Inferior parietal cortex (tissue), 1 donor: ENCODE results near the gene GP1BB.

Source experiments
- DNase-seq: peaks from one replicate; pipeline ENCODE4 v3.0.0-alpha.2; 2016; ENCODE audit errors: extremely low spot score

The GP1BB gene

DNA sequence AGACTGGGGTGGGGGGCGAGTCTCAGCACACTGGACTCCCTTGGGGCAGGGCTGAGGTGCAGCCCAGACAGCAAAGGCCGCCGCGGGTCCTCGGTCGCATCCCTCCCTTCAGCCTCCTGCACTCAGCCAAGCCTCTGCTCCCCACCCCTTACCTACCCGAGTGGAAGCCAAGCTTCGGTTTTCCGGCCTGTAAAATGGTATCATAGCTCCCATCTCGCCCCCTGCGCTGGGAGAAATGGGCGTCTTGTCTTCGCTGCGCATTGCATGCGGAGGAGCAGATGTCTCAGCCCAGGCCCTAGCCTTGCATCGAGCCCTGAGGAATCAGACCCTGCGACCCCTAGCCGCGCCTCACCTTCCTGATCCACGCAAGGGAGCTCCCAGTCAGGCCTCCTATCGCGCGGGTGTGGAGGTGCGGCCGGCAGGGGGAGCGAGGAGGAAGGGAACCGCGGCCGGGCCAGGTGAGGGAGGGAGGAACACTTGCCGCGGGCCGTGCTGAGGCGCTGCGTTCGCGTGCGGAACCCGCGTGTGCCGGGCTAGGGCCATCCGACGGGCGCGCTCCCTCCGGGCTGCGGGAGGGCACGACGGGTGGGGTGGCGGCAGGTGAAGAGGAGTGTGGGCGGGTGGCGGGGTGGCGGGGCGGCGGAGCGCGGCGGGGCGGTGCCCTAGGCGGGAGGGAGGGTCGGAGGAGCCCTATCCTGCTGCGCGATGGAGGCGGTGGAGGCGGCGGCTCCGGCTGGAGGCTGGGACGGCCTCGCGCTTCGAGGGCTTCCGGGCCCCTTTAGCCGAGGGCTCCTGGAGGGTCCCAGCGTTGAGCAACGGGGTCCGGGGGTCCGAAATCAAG is 33.2 kb downstream of the GP1BB start:
- peak; percentile 39 for DNase-seq

DNA sequence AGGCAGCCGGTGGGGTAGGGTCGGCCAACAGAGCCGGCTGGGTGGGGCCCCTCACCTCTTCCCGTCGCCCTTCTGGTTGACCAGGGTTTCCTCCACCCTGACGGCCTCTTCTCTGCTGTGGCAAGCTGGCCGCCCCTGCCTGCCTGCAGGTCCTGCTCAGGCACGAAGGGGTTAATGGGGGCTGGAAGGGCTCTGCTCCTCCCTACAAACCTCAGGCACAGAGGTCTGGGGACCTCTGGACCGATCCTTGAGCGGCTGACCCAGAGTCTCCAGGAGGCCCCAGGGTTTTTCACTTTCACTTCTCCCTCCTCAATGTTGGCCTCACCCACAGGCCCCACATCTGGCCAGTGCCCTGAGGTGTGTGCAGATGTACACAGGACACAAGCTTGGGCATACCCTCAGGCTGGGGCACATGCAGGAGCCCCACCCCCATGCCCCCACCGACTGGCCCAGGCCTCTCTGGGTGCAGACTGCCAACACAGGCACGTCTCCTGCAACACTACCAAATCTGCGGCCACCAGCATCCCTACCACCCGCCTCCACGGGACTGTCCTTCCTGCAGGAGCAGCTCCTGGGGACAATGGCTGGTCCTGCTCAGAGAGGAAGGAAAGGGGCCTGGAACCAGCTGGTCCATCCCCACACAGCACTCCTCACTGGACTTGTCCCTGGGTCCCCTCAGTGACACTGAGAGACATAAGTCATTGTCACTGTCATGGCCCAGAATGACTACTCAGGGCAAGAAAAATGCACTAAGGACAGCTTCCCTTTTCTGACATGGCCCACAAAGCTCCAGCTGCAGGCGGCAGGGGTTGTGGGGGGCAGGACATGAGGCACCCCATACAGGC is 34.0 kb downstream of the GP1BB start:
- DNase-seq: no peak

DNA sequence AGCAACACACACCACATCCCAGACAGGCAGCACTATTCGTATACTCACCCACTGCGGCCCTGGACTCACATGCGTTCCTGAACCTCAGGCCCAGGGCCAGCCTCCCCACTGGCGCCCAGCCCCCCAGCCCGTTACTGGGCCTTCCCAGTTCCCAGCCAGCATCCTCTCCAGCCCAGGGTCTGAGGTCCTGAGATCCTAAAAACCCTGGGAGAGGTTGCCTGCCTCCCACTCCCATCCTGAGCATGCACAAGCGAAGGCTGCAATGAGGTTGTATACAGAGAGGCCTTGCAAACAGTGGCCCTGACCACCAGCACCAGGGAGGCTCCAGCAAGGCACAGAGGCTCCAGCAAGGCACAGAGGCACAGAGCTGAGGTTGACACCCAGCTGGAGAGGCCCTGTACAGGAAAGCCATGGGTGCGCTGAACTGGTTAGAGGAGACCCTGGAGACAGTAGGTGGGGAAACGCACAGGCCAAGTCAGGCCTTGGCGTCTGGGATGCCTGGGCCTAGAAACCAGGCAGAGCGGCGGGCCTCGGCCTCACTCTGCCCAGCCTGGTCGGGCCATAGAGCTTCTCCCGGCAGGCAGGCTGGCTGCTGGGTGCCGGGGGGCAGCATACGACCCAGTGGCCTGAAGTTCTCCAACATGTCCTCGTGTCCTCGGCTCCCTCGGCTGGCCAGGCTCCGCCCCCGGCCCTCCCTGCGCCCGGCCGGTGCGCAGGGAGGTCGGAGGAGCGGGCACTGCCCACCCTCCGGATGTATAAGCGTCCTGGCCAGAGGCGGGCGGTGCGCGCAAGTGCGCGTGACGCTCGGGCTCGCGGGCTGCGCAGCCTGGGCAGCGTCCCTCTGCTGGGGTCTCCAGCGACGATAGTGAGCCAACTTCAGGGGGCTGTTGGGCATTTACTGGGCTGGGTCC is 34.9 kb downstream of the GP1BB start:
- DNase-seq: no peak

DNA sequence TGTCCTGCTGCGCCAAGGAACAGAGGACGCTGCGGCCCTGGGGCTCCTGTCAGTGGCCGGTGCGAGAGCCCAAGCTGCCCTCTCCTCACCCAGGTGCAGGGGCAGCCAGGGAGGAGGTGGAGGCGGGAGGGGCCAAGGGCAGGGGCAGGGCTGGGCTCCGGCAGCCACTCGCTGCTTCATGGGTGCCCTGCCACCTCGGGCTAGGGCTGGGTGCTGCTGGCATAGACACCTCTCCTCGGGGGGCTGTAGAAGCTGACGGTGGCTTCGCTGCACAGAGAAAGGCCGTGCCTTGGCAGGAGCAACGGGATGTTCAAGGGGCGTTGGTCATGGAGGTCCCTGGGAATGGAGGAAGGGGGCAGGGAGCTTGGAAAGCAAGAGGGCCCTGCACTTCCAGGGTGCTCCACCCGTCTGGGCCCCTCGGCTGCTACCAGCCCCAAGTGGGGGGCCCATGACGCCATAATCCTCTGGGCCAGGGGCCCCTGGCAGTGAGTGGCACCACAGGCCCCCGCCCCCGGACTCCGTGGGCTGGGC is 35.6 kb downstream of the GP1BB start:
- no peak for DNase-seq

DNA sequence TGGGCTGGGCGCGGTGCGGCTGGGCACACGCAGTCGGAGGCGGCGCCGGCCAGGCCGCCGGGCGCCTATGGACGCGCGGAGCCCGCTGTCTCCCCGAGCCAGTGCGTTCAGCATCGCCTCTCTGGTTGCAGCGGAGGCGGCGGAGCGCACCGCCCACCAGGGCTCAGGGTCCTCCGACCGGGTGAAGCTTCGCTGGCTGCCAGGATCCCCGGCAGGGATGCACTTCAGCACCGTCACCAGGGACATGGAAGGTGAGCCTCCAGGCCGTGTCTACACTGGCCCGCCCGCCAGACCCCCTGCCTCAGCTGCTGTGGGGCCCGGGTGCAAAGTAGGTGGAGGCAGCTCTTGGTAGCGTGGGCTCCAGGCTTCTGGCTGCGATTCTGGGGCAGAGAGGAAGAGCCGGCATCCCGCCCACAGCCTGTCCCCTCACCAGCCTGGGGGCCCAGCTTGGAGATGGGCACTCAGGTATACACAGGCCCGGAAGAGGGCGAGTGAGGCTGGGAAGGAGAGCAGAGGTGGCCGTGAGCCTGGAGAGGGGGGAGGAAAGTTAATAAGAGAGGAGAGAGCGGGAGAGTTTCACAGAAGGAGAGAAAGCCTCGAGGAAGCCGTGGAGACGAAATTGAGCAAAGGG is 36.2 kb downstream of the GP1BB start:
- no peak for DNase-seq

DNA sequence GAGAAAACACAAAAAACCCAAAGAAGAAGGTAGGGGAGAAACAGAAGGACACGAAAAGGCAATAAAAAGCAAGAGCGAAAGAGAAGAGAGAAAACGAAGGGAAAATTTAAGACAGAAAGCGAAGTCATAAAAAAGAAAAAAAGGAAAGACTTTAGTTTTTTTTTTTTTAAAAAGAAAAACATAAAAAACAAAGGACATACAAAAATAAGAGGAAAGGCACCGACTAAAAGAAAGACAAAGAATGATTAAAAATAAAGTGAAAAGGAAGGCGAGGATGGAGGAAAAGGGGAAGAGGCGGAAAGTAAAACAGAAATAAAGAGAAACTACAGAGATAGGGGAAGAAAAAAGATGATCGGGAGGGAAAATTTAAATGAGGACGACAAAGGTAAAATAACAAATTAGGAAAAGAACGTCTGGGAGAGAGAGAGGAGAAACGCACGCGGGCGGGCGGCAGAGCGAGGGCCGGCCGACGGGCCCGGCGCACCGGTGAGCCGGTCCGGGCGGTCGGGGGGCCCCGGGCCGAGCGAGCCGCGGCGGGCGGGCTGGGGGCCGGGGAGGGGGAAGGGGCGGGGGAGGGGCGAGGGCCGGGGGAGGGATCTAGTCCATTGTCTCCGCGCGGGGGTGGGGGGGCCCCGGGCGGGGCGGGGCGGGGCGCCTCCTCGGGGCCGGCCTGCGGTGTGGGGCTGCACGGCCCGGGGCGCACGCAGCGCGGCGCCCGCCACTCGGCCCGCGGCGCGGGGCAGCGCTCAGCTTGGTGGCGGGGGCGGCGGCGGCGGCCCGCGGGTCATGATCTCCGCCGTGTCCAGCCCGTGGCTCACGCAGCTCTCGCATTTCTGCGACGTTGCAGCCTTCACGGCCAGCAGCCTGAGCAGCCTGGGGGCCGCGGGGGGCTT is 37.0 kb downstream of the GP1BB start, which contains the start of gene TBX1:
TSS of gene TBX1 (plus strand) at position 721 of the 893 bp plus-strand sequence. CDS start at position 787, 66 bp downstream.
- DNase-seq: no peak

DNA sequence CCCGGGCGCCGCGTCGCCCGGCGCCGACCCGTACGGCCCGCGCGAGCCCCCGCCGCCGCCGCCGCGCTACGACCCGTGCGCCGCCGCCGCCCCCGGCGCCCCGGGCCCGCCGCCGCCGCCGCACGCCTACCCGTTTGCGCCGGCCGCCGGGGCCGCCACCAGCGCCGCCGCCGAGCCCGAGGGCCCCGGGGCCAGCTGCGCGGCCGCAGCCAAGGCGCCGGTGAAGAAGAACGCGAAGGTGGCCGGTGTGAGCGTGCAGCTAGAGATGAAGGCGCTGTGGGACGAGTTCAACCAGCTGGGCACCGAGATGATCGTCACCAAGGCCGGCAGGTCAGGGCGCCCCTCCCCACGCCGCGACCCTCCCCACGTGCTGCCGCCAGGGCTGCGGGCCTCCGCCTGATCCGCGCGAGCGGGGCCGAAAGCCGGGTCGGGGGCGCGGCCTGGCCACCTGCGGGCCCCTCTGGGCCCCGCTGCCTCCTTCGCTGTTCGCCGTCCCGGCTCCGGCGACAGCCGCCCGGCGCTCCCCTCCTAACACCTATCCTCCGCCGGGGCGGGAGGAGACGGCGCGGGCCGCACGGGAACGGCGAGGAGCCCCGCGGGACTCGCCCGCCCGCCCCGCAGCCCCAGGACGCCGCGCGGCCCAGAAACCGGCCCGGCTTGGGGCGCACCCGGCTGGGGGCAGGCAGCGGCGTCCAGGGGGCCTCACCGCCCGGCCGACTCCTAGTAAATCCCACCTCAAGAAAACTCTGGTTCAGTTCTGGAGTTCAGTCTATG is 37.8 kb downstream of the GP1BB start:
- no peak for DNase-seq

DNA sequence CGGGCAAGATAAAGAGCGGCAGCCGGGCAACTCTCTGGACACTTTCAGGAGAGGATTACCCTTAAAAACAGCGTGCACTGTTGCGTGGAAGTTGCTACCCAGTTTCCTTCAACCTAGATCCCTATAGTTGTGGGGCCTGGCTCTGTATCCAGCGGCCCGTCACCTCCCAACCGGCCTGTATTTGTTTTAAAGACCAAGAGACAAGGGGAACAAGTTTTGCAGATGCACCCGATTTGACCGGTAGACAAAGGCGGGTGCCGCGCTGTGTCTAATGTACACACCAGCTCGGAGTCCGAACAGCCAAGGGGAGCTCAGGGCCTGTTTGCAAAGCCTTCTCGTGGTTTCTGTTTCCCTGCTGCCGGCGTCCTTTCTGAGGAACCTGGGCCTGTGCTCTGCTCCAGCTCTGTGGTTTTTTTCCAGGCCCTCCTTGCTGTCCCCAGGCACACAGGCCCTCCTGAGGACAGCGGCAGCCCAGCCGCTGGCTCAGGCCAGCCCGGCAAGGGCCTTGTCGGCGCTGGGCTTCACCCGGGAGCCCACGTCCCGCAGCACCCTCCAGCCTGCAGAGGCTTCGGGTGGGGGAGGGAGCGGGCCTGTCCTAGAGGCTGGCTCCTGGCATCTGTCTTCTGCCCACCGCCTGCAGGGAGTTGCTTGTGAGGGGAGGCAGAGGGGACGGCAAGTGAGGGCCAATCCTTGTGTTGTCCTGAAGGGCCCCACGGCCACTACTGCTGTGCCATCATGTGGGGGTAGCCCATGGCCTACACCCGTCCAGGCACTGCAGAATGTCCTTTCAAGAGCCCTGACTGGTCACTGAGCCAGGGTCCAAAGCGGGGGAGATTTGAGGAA is 38.6 kb downstream of the GP1BB start:
- no peak for DNase-seq

DNA sequence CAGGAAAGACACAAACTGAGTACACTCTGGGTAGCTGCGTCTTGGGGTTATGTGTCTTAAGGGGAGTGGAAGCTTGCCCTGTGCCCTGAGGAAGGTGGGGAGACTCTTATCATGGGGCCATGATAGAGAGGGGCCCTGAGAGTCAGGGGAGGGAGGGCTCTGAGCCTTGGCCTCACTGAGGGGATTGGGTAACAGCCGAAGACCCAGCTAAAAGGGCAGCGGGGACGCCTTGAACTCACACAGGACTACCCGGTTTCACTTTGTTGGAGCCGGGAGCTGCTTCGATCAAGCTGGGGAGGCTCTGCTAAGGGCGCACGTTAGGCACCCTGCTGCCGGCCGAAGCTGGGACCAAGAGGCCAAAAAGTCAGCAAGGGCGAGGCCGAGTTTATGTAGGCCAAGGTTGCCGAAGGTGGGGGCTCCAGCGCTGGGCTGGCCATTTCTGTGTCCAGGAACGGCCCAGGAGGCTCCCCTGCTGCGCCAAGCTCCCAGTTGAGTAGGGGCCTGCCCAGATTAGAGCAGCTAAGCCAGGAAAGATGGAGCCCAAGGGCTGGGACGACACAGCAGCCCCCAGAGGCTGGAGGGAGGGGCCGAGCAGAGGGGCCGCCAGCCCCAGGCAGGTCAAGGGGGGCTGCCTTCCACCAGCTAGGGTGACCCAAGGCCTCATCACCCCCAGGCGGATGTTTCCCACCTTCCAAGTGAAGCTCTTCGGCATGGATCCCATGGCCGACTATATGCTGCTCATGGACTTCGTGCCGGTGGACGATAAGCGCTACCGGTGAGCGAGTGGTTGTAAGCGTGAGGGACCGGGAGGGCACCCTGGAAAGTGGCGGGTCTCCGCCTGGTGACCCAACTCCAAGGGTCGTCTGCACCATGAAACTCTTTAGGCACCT is 39.5 kb downstream of the GP1BB start:
- no peak for DNase-seq

DNA sequence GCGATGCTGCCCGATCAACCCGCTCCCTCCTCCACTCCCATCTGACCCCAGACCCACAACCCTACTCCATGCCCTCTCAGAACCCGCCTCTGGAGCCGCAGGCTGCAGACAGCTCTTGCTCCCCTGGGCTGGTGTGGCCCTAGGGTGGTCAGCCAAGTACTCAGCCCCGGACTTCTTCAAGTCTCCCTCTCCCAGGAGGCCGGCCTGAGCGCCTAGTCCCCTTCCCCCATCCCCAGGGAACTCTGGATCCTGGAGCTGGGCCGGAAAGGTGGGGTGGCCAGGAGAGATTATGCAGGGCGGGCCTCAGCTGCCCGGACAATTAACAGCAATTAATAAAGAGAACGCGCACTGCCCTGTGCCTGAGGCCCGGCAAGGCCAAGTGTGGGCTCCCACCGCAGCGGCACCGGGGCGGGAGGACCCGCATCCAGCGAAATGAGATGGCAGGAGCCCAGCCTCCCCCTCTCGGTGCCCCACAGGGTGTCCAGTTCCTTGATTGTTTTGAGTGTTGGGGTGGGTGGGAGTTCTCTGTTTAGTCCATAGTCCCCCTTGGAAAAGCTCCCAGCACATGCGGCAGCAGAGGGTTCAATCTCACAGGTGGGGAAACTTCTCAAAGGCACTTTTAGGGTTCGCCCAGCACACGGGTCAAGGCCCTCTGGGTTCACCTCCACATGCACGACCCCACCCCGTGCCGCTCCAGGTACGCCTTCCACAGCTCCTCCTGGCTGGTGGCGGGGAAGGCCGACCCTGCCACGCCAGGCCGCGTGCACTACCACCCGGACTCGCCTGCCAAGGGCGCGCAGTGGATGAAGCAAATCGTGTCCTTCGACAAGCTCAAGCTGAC is 40.3 kb downstream of the GP1BB start:
- DNase-seq: no peak

DNA sequence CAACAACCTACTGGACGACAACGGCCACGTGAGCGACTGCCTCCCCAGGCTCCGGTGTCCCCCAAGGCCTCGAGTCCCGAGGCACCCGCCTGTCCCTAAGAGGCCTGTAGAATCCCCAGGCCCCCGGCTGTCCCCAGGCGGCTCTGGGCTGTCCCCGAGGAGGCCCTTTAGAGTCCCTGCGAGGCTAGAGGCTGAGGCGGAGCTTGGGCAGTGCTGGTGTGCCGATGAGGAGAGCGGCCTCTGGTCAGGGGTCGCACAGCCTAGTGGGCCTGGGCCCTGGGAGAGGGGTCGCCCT is 40.9 kb downstream of the GP1BB start:
- DNase-seq: no peak

DNA sequence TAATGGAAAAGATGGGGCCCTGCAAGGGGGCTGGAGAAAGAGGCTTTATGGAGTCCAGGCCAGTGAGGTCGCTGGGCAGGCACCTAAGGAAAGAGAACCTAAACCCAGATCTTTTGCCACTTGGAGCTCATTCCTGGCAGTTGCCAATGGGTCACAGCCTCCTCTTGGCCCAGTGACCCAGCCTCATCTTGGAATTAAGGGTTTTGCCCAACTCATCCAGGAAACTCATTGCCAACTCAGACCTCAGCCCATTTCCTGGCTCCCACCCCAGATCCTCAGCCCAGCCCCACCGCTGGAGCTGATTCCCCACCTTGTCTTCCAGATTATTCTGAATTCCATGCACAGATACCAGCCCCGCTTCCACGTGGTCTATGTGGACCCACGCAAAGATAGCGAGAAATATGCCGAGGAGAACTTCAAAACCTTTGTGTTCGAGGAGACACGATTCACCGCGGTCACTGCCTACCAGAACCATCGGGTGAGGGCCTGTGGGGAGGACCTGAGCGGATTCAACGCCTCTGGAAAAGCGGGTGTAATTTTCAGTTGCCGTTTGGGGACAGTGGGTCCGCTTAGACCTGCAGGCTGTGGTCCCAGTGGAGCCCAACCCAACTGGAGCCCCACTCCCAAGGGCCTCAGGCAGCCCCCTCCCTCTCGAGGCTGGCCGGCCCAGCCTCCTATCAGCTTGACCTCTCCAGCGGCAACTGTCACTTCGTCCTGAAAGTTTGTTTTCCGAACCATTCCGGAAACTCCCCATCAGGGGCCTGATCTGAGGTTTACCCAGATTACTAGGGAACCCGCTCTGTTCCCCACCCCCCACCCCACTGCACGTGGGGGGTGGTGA is 41.5 kb downstream of the GP1BB start:
- DNase-seq: no peak

DNA sequence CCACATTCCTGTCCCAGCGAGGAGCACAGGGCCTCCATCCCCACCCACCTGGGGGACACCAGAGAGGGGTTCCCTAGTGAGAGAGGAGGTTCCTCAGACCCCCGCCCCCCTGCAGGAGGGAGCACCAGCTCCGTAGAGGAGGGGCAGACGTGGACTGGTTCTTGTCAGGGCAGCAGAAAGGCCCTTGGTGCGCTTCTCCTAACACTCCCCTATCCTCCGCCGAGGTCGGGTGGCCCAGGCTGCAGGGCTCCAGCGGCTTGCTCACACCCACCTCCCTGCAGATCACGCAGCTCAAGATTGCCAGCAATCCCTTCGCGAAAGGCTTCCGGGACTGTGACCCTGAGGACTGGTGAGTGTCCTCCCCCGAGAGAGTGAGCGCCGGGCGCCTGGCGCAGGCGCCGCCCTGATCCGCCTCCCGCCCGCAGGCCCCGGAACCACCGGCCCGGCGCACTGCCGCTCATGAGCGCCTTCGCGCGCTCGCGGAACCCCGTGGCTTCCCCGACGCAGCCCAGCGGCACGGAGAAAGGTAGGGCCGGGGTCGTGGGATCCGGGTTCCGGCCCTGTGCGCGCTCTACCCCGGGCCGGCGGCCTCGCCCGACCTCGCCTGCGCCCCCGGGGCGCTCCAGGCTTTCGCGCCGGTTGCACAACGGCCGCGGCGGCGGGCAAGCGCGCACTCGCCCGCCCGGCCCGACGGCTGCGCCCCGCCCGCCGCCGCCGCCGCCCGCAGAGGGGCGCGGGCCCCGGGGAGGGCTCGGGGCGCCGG is 42.3 kb downstream of the GP1BB start:
- DNase-seq: no peak

DNA sequence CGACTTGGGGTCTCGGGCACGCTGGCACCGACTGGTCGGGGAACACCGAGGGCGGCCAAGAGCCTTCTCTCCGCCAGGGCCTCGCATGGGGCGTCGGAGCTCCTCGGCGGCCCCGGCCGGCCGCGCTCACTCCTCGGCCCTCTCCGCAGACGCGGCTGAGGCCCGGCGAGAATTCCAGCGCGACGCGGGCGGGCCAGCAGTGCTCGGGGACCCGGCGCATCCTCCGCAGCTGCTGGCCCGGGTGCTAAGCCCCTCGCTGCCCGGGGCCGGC is 42.8 kb downstream of the GP1BB start:
- no peak for DNase-seq
